Measurements from ENCODE around the gene TRRAP.

DNA sequence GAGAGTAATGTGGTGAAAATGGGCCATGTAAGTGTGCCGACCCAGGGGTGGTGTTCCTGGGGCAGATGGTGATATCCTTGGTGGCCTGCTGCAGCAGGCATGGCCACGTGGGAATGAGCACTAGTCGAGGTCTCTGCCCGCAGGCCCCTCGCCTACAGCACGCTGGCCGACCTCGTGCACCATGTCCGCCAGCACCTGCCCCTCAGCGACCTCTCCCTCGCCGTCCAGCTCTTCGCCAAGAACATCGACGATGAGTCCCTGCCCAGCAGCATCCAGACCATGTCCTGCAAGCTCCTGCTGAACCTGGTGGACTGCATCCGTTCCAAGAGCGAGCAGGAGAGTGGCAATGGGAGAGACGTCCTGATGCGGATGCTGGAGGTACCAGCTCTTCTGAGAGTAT lies 30.3 kb downstream of the TRRAP start:
- TF ChIP-seq, protein P1, sequence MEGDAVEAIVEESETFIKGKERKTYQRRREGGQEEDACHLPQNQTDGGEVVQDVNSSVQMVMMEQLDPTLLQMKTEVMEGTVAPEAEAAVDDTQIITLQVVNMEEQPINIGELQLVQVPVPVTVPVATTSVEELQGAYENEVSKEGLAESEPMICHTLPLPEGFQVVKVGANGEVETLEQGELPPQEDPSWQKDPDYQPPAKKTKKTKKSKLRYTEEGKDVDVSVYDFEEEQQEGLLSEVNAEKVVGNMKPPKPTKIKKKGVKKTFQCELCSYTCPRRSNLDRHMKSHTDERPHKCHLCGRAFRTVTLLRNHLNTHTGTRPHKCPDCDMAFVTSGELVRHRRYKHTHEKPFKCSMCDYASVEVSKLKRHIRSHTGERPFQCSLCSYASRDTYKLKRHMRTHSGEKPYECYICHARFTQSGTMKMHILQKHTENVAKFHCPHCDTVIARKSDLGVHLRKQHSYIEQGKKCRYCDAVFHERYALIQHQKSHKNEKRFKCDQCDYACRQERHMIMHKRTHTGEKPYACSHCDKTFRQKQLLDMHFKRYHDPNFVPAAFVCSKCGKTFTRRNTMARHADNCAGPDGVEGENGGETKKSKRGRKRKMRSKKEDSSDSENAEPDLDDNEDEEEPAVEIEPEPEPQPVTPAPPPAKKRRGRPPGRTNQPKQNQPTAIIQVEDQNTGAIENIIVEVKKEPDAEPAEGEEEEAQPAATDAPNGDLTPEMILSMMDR (IDR thresholded peaks at IDR 0.05; ENCODE audit: low read depth, low read length, missing input control) = no peak
- TF ChIP-seq YY1 (IDR thresholded peaks at IDR 0.05) (no peak), JUND (IDR thresholded peaks at IDR 0.05) (no peak), HNF4A (conservative IDR thresholded peaks at IDR 0.05) (no peak), ATF3 (IDR thresholded peaks at IDR 0.05) (no peak), SP1 (IDR thresholded peaks at IDR 0.05) (no peak), RAD21 (IDR thresholded peaks at IDR 0.05) (no peak), RXRA (IDR thresholded peaks at IDR 0.05) (no peak), TAF1 (conservative IDR thresholded peaks at IDR 0.05) (no peak), EGR1 (IDR thresholded peaks at IDR 0.05; ENCODE audit: low read depth in 2 of 2) (no peak)
- TF ChIP-seq, protein P2, sequence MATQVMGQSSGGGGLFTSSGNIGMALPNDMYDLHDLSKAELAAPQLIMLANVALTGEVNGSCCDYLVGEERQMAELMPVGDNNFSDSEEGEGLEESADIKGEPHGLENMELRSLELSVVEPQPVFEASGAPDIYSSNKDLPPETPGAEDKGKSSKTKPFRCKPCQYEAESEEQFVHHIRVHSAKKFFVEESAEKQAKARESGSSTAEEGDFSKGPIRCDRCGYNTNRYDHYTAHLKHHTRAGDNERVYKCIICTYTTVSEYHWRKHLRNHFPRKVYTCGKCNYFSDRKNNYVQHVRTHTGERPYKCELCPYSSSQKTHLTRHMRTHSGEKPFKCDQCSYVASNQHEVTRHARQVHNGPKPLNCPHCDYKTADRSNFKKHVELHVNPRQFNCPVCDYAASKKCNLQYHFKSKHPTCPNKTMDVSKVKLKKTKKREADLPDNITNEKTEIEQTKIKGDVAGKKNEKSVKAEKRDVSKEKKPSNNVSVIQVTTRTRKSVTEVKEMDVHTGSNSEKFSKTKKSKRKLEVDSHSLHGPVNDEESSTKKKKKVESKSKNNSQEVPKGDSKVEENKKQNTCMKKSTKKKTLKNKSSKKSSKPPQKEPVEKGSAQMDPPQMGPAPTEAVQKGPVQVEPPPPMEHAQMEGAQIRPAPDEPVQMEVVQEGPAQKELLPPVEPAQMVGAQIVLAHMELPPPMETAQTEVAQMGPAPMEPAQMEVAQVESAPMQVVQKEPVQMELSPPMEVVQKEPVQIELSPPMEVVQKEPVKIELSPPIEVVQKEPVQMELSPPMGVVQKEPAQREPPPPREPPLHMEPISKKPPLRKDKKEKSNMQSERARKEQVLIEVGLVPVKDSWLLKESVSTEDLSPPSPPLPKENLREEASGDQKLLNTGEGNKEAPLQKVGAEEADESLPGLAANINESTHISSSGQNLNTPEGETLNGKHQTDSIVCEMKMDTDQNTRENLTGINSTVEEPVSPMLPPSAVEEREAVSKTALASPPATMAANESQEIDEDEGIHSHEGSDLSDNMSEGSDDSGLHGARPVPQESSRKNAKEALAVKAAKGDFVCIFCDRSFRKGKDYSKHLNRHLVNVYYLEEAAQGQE (IDR thresholded peaks at IDR 0.05) = no peak
- TF ChIP-seq, protein P3, sequence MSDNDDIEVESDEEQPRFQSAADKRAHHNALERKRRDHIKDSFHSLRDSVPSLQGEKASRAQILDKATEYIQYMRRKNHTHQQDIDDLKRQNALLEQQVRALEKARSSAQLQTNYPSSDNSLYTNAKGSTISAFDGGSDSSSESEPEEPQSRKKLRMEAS (IDR thresholded peaks at IDR 0.05) = no peak
